LHCN-M2 (cell line): Measurements from ENCODE around the gene GNA14. TPM values are rescaled to one million over a fixed set of nuclear protein-coding genes. Genes with fewer than 3 reads are reported as not detected.
A peak's percentile ranks its signal among the peaks of the same experiment; 100 is the strongest.
"Not testable (repeated sequence)": the region's sequence is repeated elsewhere in the genome, so short reads cannot be mapped to it uniquely, and the experiment has no call there.

Source experiments
- DNase-seq: peaks from one replicate; pipeline ENCODE4 v3.0.0-alpha.2; 2012; ENCODE audit warnings: low read depth
- total RNA-seq: library from RNA; depleted of rRNA; stranded (reverse); fragments of >200 nt; gene quantifications from 2 replicates; pipeline ENCODE4 v1.2.3, GENCODE V29; 2014

GNA14 gene
- total RNA-seq, 1 experiment from 2014 or later, result not detected

GRCh38 chr9:77418226-77418625 is 229.9 kb downstream of the GNA14 start:
- DNase-seq, result no peak

GRCh38 chr9:77417566-77417965 is 230.6 kb downstream of the GNA14 start:
- peak; percentile 74 for DNase-seq

GRCh38 chr9:77408521-77408920 is 239.6 kb downstream of the GNA14 start:
- not testable (repeated sequence) for DNase-seq

- DNase-seq, result no peak
These were observed 244.9 kb downstream of the GNA14 start for GRCh38 chr9:77403239-77403638.

- DNase-seq, result peak; percentile 29
These were observed 245.8 kb downstream of the GNA14 start for GRCh38 chr9:77402286-77402685.

GRCh38 chr9:77399964-77400363 is 248.2 kb downstream of the GNA14 start:
- DNase-seq, result no peak

GRCh38 chr9:77398581-77398980 is 249.5 kb downstream of the GNA14 start:
- not testable (repeated sequence) for DNase-seq

- DNase-seq, result no peak
These were observed 255.8 kb downstream of the GNA14 start for GRCh38 chr9:77392328-77392727.

- DNase-seq, result no peak
These were observed 256.3 kb downstream of the GNA14 start for GRCh38 chr9:77391834-77392233.

GRCh38 chr9:77386187-77386586 is 261.9 kb downstream of the GNA14 start:
- DNase-seq, result no peak

- DNase-seq, result peak; percentile 68
These were observed 263.7 kb downstream of the GNA14 start for GRCh38 chr9:77384406-77384805.

GRCh38 chr9:77375956-77376532 is 272.1 kb downstream of the GNA14 start:
- peak; percentile 21 for DNase-seq

- peak; percentile 34 for DNase-seq
These were observed 273.9 kb downstream of the GNA14 start for GRCh38 chr9:77374266-77374665.
